HTERT RPE-1 (cell line): ENCODE data around the gene PLEKHG7.

Experiments
- in situ Hi-C: fragments of 300-500 bp; cut with MboI; formaldehyde crosslinking; loops from 4 replicates; pipeline ENCODE4 v1.14.3; 2020; ENCODE audit warnings: low sequenced_read_pairs

Gene PLEKHG7

DNA sequence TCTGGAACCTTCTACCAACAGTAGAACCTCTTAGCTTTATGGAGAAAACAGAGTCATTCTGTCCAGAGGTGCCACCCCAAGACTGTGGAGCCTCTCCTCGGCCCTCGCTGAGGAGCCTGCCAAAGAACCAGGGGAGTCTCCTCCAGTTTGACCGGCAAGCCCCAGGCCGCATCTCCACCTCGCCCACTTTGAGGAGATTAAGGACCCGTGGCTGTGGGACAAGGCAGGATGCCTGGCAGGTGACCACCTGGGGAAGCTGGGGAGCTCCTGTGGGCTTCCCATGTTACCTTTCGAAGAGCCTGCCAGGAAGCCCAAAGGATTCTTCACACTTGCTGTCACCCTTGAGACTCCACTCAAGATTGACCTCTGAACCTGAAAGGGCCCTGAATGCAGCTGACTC lies 3.8 kb downstream of the PLEKHG7 start:
- in situ Hi-C loops: no loop called here

DNA sequence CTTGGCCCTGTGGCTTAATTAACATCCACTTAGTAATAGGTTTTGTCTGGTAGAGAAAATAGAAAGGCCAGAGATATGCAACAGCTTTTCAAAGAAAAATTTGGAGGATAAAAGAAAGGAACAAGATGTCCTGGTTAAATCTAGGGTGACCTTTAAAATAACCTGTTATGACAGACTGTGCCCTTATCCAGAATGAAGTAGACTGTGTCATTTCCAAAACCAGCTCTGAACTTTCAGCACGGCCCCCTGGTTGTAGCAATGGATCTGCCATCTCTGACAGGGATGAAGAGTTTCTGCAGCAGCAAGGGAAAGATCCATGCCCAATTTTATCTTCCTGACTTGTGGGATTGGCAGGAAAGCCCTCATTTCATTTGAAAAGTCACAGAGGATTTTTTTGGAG lies 5.1 kb downstream of the PLEKHG7 start:
- in situ Hi-C loops: no loop called here

- in situ Hi-C loops: no loop called here
These were observed 12.8 kb downstream of the PLEKHG7 start for GRCh38 chr12:92715625-92716024.

DNA sequence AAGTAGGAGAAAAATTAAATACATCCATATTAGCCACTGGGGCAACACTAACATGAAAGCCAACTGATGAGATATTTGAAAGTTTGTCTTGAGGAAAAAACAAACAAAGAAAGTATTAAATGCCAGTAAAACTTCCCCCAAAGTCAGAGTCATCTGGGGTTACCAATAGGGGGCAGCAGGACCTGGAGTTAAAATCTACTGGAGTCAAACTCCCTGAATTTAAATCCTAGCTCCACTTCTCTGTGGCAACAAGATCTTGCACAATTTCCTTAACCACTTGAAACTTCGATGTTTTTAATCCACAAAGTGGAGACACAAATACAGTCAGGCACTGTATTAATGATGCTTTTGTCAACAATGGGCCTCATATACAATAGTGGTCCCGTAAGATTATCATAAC lies 14.4 kb downstream of the PLEKHG7 start:
- in situ Hi-C loops: no loop called here

DNA sequence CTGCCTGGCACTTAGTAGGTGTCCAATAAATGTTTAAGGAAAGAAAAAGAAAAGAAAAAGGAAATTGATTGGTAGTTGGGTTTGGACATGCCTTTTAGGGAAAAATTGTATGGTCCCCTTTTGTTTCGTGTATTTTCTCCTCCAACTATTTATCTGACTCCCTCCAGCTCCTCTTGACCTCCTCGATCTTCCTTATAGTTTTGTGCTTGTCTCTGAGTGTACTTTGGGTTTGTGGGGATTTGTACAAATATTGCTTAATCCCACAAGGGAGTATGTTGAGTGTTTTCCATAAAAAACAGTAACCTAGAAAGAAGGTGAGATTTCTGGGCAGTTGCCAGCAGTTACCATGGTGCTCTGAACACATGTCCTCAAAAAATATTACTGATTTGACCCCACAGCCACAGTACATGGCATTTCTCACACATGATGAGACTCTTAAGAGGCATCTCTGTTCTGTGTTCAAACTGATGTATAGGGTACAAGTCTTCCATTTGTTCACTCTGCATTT lies 15.7 kb downstream of the PLEKHG7 start:
- in situ Hi-C loops: no loop called here

- in situ Hi-C loops: no loop called here
These were observed 16.9 kb downstream of the PLEKHG7 start for GRCh38 chr12:92719674-92720073.

- in situ Hi-C loops: no loop called here
These were observed 18.3 kb downstream of the PLEKHG7 start for GRCh38 chr12:92721130-92721529.

- in situ Hi-C loops: no loop called here
These were observed 18.9 kb downstream of the PLEKHG7 start for GRCh38 chr12:92721656-92722055.

DNA sequence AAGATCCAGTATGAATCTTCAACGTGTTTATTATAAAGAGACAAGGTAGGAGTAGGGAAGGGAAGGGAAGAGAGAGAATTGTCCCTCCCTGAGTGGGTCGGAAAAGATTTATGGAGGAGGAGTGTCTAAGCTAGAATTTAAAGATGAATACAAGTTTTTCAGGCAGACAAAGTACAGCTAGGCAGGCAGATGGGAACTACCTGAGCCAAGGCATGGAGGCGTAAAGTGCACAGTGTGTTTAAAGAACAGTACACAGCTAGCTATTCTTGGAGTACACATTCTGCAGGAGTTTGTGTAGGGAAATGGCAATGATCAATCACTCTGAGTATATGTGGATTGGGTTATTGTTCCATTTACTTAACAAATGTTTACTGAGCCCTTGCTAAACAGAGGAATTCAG lies 20.1 kb downstream of the PLEKHG7 start:
- in situ Hi-C loops: no loop called here

GRCh38 chr12:92726850-92727249 lies 24.1 kb downstream of the PLEKHG7 start:
- in situ Hi-C loops: no loop called here

DNA sequence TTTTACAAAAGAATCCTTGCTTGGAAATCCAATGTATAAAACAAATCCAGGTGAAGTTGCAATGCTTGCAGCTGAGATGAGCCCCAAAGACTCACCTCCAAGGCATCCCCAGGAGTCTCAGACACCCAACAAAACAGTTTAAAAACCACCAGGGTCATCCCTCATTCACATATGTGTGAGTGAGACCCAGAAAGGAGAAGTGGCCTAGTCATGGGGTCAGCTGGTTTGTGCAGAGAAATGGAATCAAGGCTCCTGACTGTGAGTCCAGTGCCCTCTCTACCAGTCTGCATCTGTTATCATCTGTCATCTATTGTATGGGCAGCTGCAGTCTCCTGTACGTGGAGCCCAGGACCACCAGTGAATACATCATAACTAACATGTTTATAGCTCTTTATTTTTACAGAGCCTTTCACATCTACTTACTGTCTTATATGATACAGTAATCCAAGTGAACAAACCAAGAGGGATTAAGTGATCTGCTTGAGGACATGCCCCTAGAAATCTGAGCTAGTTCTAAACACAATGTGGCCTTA lies 27.1 kb downstream of the PLEKHG7 start:
- in situ Hi-C loops: no loop called here

DNA sequence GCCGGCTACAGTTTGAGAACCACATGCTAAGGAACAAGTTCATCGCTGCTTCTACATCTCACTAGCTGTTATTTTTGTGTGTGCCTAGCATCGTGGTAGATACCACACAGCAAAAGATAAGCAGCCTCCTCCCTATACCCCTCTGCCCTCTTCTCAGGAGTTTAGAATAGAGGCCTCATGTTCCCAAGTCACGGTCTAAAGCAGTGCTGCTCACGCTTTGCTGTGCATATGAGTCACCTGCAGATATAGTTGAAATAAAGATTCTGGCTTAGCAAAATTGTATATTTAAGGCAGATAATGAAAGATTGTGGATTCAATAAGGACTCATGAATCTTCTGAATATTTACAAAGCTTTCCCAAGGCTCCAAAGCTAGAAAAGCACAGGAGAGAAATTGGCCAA lies 28.0 kb downstream of the PLEKHG7 start:
- in situ Hi-C loops: no loop called here

GRCh38 chr12:92732216-92732615 lies 29.4 kb downstream of the PLEKHG7 start:
- in situ Hi-C loops: no loop called here

- in situ Hi-C loops: no loop called here
These were observed 29.9 kb downstream of the PLEKHG7 start for GRCh38 chr12:92732716-92733115.

GRCh38 chr12:92733181-92733580 lies 30.4 kb downstream of the PLEKHG7 start:
- in situ Hi-C loops: no loop called here

GRCh38 chr12:92733661-92734060 lies 30.9 kb downstream of the PLEKHG7 start:
- in situ Hi-C loops: no loop called here

- in situ Hi-C loops: no loop called here
These were observed 32.4 kb downstream of the PLEKHG7 start for GRCh38 chr12:92735131-92735721.

GRCh38 chr12:92736605-92737004 lies 33.8 kb downstream of the PLEKHG7 start:
- in situ Hi-C loops: no loop called here

DNA sequence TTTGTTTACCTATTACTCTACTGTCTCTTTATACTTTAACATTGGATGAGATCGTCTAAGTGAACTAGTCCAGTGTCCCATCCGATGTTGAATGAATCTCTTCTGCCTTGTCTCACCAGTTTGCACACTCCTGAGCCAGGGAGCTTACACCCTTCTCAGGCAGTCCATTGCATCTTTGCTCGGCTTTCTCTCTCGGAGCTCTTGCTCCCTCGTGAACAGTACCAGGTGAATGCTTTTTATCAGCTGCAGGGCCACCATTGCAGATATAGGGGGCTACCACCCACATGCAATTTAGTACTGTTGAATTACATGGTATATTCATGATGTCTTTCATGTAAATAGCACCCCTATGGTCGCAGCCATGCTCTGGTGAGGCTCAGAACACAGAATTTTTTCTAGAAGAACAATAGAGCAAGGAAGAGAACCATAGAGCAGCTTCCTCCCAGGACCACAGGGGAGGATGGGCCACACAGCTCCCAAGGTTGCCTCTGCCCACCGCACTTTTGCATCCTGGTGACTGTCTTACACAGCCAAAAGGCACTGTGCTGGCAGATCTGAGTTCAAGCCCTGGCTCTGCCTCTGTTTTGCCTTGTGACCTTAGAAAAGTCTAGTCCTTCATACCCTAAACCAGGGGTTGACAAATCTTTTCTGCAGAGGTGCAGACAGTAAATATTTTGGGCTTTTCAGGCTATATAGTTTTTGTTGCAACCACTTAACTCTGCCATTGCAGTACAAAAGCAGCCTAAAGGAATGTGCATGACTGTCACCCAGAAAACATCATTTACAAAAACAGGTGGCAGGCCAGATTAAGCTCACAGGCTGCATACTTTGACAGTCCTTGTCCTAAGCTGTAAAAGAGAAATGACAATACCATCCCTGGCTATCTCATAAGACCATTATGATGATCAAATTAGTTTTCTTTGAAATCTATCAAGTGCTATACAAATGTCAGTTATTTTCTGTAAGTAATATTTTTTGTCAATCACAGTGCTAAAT lies 35.4 kb downstream of the PLEKHG7 start:
- in situ Hi-C loops: no loop called here

DNA sequence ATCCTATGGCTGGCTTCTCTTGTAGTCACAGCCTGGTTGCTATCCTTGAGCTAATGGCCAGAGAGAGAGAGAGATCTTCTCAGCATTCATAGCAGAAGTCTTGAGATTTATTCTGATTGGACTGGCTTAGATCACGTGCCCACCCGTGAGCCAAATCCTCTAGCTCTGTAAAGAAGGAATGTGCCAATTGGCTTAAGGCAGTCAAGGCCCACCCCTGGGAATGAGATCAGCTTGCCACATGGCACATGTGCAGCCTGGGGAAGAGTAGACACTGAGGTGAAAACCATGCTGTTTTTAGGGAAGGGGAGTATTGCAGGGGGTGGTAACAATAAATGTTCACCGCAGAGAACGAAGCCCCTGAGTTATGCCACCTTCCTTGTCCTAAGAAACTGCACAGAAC lies 36.3 kb downstream of the PLEKHG7 start:
- in situ Hi-C loops: no loop called here

- in situ Hi-C loops: no loop called here
These were observed 37.6 kb downstream of the PLEKHG7 start for GRCh38 chr12:92740411-92740810.

GRCh38 chr12:92743026-92743425 lies 40.2 kb downstream of the PLEKHG7 start:
- in situ Hi-C loops: no loop called here
